GM06990 (cell line): ENCODE data around the gene ELF5.

Experiments
- DNase-seq: peaks from one replicate; pipeline ENCODE4 v3.0.0-alpha.2; 2011; ENCODE audit not compliant: insufficient read length; ENCODE audit errors: extremely low read depth
- H3K27me3 ChIP-seq: replicated peaks from 2 replicates; pipeline ENCODE4 v1.6.0; 2011; ENCODE audit warnings: low read length; ENCODE audit not compliant: control insufficient read depth, insufficient read depth
- H3K36me3 ChIP-seq: 2 replicates; pipeline ENCODE4 v1.5.1; 2011; ENCODE audit warnings: low read length; ENCODE audit not compliant: control insufficient read depth, insufficient read depth
- H3K4me3 ChIP-seq: replicated peaks from 2 replicates; pipeline ENCODE4 v1.5.1; 2011; ENCODE audit warnings: low read depth, mild to moderate bottlenecking, control low read depth, low read length
- CTCF ChIP-seq: IDR thresholded peaks from 2 replicates; pipeline ENCODE4 v1.5.1; 2011; ENCODE audit warnings: low read length, control low read depth, mild to moderate bottlenecking, inconsistent platforms; ENCODE audit not compliant: insufficient read depth, poor library complexity, severe bottlenecking

The ELF5 gene

GRCh38 chr11:34521265-34521664 lies 7.7 kb upstream of the ELF5 start:
- no peak for DNase-seq
- Histone ChIP-seq H3K27me3 (no peaks in the 10 kb centered on the region; the same call in 1 of the 2 replicates), H3K36me3 (no peaks in the 10 kb centered on the region), H3K4me3 (no peak overlapping the region)
- TF ChIP-seq CTCF, result no peak

GRCh38 chr11:34519595-34520235 lies 6.1 kb upstream of the ELF5 start:
- no peaks in the 10 kb centered on the region for H3K36me3 ChIP-seq
- no peak for DNase-seq
- H3K4me3 ChIP-seq, result no peak overlapping the region
- H3K27me3 ChIP-seq, result no peaks in the 10 kb centered on the region
- no peak for TF ChIP-seq CTCF

GRCh38 chr11:34516247-34517040 lies 2.9 kb upstream of the ELF5 start:
- H3K4me3 ChIP-seq, result no peak overlapping the region
- no peaks in the 10 kb centered on the region for H3K27me3 ChIP-seq
- no peak for TF ChIP-seq CTCF
- H3K36me3 ChIP-seq, result no peaks in the 10 kb centered on the region
- DNase-seq, result no peak

- no peak for TF ChIP-seq CTCF
Measured at GRCh38 chr11:34514597-34514996, 1.0 kb upstream of the ELF5 start.

GRCh38 chr11:34512840-34513681 lies 533 bp downstream of the ELF5 start:
- Histone ChIP-seq H3K27me3 (no peaks in the 10 kb centered on the region), H3K36me3 (no peaks in the 10 kb centered on the region), H3K4me3 (no peak overlapping the region)
- DNase-seq, result peak; percentile 41
- peak; percentile 94 for TF ChIP-seq CTCF

More at GRCh38 chr11:34514597-34514996, 1.0 kb upstream of the ELF5 start:
- H3K4me3 ChIP-seq, result no peak overlapping the region
- no peak for DNase-seq
- no peaks in the 10 kb centered on the region for H3K36me3 ChIP-seq
- H3K27me3 ChIP-seq, result no peaks in the 10 kb centered on the region
